Dermis microvascular lymphatic vessel endothelial cell (primary cell): ENCODE data around the gene POLD1. TPM values are rescaled to one million over a fixed set of nuclear protein-coding genes. Genes with fewer than 3 reads are reported as not detected.
"Not testable (repeated sequence)": the region's sequence is repeated elsewhere in the genome, so short reads cannot be mapped to it uniquely, and the experiment has no call there.

Experiments used
- DNase-seq, 2 donors: peaks; one replicate each; pipeline versions ENCODE4 v3.0.0 to v3.0.0-alpha.2; 2010; ENCODE audit warnings: low read depth in 2 of 2
- total RNA-seq: library from RNA; depleted of rRNA; stranded (reverse); fragments of >200 nt; gene quantifications from 2 replicates; pipeline ENCODE4 v1.2.1, GENCODE V29; 2014

POLD1 gene
- total RNA-seq, 1 donor from 2014 or later = 56.6 TPM

DNA sequence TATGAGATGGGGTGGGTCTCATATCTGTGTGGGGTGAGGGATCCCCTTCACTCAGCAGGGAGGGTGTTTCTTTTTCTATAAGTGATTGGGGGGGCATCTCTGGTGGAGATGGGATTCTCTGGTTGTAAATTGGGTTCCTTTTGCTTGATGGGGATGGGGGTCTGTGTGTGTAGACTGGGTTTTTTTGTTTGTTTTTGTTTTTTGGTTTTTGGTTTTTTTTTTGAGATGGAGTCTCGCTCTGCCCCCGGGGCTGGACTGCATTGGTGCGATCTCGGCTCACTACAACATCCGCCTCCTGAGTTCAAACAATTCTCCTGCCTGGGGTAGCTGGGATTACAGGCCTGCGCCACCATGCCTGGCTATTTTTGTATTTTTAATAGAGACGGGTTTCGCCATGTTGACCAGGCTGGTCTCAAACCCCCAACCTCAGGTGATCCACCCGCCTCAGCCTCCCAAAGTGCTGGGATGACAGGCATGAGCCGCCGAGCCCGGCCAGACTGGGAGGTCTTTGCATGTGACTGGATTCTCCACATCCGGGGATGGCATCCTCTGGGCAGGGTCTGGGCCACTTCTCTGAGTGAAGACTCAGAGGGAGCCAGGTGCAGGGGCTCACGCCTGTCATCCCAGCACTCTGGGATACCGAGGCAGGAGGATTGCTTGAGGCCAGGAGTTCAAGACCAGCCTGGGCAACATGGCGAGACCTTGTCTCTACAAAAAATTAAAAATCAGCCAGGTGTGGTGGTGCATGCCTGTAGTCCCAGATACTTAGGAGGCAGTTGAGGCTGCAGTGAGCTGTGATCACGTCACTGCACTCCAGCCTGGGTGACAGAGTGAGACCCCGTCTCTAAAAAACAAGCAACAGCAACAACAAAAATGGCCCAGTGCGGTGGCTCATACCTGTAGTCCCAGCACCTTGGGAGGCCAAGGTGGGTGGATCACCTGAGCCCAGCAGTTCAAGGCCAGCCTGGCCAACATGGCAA is 49.3 kb downstream of the POLD1 start:
- DNase-seq = no peak

DNA sequence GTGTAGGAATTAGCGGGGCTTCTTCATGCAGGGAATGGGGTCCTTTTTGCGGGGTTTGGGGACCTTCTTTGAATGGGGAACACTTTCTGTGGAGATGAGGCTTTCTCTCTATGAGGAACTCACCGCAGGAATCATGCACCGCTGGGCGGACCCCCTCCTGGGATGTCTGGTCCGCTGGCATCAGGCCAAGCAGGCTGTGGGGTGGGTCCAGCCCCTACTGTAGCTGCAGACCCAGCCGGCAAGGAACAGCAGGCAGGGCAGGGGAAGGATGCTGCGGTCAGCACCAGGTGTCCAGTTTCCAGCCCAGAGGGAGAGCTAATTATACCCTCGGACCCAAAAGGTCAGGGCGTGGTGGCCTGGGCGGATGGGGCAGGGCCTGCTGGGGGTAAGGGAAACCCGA is 50.4 kb downstream of the POLD1 start:
- DNase-seq = no peak

DNA sequence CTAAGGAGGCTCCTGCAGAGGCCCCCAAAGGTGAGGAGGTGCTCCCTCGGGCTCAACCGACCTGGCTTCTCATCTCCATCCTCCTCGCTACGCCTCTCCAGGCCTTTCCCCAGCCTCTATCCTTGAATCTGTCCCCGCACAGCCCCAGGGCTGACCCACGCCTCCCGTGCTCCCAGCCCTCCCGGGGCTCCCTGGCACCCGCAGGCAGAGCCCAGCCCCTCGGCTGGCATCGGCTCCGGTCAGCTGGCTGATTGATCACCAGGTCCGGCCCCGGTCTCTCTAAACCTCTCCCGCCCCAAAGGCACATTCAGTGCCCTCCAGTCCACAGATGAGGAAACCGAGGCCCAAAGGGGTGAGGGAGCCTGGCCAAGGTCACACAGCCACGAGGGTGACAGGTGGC is 51.1 kb downstream of the POLD1 start:
- no peak for DNase-seq

DNA sequence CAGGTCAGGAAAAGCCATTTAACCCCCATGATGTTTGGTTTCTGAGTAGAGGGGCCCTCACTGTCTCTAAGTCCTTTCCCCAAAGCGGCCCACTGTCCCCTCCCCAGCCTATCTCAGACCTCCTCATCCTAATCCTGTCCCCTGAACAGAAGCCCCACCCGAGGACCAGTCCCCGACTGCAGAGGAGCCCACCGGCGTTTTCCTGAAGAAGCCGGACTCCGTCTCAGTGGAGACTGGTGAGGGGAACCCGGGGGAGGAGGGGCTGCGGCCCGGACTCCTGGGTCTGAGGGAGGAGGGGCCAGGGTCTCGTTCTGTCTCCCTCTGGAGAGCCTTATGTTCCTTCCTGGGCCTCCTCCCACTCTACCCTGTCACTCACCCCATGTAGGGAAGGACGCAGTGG is 51.5 kb downstream of the POLD1 start:
- no peak for DNase-seq

DNA sequence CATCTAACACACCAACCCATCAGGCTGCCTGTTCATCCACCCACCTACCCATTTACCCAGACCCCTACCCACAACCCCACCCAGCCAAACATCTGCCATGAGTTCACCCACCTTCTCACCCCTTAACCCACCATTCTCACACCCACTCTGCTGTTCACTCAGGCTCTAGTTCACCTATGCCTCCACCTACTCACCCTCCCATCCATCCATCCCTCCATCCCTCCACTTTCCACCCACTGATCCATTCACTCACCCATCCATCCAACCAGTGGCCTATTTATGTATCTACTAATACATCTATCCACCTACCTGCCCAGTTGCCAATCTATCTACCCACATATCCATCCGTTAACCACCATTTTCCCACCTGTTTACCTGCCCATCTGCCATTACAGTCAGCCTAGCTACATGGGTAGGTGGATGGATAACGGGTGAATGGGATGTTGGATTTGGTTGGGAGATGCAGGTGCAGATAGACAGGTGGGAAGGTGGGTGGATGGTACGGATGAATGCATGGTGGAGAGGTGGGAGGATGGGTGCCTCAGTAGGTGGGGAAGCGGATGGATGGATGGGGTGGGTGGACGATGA is 53.8 kb downstream of the POLD1 start:
- DNase-seq = no peak

DNA sequence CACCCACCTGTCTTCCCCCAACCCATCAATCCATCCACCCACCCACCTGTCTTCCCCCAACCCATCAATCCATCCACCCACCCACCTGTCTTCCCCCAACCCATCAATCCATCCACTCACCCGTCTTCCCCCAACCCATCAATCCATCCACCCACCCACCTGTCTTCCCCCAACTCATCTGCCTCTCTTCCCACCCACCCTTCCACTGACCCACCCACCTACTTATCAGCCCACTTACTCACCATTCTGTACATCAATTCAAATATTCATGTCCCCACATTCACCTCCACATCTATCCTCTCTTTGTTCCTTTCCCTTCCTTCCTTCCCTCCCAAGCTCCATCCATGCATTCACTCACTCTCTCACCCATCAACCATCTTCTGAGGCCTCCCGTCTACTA is 55.0 kb downstream of the POLD1 start:
- not testable (repeated sequence) for DNase-seq

DNA sequence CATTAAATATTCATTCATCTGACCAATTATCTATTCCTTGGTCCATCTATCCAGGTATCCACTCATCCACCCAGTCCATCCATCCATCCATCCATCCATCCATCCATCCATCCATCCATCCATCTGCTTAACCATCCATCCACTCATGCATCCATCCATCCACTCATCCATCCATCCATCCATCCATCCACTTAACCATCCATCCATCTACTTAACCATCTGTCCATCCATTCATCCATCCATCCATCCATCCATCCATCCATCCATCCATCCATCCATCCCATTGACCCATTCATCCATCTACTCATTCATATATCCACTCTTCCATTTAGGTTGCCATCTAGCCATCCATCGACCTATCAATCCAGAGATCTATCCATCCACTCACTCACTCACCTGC is 59.9 kb downstream of the POLD1 start:
- no peak for DNase-seq

DNA sequence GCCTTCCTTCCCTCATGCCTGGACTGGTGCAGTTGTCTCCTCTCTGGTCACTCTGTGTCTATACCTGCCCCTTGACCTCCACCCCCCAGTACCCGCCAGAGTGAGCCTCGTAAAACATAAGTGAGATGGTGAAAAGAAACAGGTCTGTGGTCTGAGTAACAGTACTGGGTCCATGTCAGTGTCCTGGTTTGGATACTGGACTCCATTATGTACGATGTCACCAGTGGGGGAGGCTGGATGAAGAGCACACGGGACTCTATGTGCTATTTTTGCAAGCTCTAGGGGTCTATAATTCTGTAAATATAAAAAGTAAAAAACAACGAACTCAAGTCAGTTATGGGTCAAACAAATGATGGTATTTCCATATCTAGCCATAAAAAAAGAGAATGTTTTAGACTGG is 62.9 kb downstream of the POLD1 start:
- no peak for DNase-seq

DNA sequence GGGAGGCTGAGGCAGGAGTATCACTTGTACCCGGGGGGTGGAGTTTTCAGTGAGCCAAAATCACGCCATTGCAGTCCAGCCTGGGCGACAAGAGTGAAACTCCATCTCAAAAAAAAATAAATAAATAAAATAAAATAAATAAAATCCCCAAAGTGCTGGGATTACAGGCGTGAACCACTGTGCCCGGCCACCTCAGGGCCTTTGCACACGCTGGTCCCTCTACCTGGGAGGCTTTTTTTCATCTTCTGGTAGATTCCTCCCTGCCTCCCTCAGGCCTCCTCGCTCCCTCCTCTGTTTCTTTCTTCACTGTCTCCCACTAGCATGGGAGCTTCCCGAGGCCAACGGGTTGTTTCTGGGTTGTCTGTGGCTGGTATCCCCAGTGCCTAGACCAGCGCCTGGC is 63.6 kb downstream of the POLD1 start:
- DNase-seq = no peak

DNA sequence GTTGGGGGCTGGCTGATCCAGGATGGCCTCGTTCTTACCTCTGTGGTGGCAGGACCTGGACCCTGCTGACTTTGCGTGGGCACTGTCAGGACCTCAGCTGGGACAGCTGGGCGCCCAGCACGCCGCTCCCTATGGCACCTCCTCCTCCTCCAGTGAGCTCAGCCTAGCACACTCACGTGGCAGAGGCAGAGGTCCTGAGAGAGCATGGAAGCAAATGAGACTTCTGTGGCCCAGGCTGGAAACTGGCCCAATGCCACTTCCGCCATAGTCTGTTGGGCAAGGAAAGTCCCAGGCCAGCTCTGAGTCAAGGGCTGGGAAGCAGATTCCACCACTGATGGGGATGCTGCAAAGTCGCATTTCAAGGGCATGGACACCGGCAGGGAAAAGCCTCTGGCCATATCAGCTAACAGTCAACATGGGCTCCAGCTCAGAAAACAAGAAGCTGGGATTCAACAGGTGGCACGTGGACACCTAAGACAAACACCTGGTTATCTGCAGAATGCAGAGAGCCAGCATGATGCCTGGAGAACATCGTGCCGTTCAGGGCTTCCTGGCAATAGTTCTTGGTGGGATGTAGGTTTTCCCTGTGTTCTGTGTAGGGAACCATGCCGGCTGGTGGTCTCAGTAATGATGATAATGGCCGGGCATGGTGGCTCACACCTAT is 65.2 kb downstream of the POLD1 start:
- no peak for DNase-seq

DNA sequence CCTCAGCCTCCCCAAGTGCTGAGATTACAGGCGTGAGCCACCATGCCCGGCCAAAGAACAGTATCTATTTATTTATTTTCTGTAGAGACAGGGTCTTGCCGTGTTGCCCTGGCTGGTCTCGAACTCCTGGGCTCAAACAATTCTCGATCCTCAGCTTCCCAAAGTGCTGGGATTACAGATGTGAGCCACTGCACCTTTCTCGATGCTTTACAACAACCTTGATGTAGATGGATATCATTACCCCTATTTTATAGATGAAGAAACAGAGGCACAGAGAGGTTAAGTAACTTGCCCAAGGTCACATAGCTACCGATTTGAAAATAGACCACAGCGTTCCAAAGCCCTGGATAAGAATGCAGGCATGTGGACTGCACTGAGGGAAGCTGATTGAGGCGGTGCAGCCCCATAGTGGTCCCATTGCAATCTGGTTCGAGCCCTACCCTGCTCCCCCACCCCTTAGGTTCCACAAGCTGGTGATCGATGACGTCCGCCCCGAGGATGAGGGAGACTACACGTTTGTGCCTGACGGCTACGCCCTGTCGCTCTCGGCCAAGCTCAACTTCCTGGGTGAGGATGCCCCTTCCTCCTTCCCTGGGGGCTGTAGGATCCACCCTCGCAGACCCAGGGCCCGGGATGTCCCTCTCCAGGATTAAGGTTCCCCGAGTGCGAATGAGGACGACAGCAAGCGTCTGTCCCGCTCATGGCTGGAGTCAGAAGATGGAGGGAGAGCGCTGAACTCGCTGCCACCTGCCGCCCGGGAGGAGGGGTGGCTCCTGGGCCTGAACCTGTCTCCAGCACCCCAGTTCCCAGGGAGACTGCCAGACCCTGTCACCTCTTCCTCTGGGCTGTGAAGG is 66.4 kb downstream of the POLD1 start:
- no peak for DNase-seq

DNA sequence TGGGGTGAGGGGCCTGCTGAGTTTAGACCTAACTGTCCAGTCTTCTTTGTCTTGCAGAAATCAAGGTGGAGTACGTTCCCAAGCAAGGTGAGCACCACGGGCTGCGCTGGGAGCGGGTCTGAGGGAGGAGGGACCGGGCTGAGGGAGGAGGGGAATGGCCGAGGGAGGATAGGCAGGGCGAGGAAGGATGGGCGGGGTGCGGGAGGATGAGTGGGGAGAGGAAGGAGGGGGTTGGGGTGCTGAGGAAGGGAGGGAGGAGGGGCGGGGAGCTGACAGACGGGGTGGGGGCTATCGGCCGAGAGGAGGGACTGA is 67.0 kb downstream of the POLD1 start:
- DNase-seq = no peak

DNA sequence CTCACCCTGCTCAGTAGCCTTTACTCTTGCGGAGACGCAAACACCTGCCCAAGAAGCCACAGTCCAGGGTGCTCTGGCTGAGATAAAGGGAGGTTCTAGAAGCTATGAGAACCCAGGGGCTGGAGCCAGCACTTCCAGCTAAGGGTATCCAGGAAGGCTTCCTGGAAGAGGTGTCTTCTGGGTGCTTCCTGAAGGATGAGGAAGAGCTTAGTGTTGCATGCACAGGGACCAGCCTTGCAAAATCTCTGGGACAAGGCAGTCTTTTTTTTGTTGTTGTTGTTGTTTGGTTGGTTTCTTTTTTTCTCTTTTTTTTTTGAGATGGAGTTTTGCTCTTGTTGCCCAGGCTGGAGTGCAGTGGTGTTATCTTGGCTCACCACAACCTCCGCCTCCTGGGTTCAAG is 69.1 kb downstream of the POLD1 start:
- no peak for DNase-seq

DNA sequence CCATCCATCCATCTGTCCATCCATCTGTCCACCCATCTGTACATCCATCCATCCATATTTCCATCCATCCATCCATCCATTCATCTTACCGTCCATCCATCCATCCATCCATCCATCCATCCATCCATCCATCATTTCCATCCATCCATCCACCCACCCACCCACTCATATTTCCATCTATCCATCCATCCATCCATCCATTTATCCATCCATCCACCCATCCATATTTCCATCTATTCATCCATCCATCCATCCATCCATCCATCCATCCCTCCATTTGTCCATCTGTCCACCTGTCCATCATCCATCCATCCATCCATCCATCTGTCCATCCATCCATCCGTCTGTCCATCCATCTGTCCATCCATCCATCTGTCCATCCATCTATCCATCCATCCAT is 71.8 kb downstream of the POLD1 start:
- no peak for DNase-seq

DNA sequence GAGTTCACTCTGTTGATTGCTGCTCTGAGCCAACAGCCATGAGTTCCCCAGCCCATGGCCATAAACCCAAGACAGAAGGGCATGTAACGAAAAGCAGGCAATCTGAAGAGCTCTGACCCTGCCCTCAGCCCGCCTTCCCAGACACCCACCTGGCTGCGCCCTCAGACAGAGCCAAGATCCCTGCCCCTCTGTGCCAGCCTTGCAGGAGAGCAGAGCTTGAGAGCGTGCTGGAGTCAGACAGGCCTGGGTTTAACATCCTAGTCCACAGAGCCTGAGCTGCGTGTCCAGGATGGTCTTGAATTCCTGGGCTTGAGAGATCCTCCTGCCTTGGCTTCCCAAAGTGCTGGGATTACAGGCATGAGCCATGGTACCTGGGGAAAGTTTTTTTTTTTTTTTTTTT is 73.2 kb downstream of the POLD1 start:
- DNase-seq = no peak

DNA sequence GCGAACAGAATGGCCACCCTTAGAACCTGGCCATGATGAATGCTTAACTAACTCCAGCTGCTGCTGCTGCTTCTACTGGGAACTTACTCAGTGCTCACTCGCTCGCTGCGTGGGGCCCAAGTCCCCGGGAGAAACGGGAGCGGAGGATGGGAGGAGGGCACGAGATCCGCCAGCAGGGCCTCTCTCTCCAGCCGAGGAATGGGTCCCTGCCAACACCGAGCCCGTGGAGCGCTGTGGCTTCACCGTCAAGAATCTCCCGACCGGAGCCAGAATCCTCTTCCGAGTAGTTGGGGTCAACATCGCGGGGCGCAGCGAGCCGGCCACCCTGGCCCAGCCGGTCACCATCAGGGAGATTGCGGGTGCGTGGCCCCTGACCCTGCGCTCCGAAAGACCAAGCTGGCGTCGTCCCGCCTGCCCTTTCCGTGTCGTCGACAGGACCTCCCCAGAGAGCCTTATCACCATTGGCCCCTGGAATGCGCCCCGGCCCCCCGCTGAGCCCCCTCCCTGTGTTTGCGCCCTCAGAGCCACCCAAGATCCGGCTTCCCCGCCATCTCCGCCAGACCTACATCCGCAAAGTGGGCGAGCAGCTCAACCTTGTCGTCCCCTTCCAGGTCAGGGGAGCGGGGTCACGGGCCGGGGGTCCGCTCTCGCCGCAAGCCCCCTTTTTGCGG is 74.4 kb downstream of the POLD1 start:
- no peak for DNase-seq

DNA sequence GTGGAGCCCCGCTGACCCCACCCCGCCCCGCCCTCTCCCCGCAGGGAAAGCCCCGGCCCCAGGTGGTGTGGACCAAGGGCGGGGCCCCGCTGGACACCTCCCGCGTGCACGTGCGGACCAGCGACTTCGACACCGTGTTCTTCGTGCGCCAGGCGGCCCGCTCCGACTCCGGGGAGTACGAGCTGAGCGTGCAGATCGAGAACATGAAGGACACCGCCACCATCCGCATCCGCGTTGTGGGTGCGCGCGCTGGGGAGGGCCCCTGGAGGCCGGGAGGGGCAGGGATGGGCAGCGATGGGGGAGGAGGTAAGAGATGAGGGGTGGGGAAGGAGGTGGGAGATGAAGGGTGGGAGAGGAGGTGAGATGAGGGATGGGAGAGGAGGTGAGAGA is 74.9 kb downstream of the POLD1 start:
- DNase-seq = no peak

DNA sequence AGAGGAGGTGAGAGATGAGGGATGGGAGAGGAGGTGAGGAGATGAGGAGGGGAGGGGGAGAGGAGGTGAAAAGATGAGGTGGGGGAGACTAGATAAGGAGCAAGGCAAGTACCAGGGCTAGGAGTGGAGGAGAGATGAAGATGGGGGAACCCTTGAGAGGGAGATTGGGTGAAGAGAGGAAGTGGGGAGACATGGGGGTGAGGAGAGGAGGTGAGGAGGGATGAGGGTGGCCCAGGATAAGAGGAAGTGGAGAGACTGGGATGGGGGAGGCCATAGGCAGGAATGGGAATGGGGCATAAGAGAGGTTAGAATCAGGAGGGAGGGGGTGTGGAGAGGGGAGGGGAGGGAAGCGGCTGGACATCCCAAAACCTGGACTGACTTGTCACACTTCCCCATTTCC is 75.5 kb downstream of the POLD1 start:
- DNase-seq = no peak

DNA sequence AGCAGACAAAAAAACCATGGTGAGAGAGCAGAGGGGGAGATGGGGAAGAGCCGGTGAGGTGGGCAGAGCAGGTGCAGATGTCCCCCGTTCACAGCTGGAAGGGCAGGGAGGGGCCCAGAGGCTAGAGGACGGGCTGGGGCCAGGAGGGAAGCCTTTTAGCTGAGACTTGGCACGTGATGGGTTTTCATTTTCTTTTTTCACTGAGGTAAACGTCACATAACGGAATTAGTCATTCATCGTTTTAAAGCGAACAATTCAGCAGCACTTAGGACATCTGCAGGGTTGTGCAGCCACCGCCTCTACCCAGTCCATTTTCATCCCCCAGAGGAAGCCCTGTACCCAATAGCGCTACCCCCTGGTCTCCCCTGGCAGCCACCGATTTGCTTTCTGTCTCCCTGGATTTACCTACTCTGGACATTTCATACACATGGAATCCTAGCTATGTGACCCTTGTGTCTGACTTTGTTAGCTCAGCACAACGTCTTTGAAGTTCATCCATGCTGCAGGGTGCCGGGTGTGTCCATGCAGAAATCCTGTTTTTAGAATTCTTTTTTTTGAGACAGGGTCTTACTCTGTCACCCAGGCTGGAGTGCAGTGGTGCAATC is 76.1 kb downstream of the POLD1 start:
- no peak for DNase-seq

DNA sequence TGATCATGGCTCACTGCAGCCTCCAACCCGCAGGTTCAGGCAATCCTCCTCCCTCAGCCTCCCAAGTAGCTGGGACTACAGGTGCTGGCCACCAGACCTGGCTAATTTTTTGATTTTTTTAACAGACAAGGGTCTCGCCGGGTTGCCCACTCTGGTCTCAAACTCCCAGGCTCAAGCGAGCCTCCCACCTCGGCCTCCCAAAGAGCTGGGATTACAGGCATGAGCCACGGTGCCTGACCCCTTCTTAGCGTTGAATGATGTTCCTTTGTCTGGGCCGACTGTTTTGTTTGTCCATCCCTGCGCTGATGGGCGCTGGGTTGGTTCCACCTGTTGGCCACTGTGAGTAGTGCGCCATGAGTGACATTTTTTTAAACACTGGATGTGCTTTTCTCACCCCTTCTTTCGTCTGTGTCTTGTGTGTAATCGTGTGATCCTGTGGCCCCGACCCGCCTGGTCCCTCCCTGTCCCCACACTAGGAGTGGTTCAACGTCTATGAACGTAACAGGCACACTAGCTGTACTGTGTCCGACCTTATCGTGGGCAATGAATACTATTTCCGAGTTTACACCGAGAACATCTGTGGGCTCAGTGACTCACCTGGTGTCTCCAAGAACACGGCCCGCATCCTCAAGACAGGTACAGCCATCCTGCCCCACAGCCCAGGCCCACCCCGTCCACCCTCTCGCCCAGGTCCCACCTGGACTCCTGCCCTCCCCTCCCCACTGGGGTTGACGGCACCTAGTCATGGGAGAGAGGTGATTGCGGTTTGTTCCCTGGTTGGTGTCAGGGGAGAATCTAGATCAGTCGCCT is 77.1 kb downstream of the POLD1 start:
- peak; percentile 48 to 70 for DNase-seq
